NT2/D1 (cell line): ENCODE data around the gene PNRC2.

ENCODE experiments used
- SUZ12 ChIP-seq: IDR thresholded peaks from 2 replicates; pipeline ENCODE4 v1.6.1; 2011; ENCODE audit not compliant: insufficient read length, insufficient read depth; ENCODE audit errors: extremely low read depth
- YY1 ChIP-seq: IDR thresholded peaks from 2 replicates; pipeline ENCODE4 v1.6.1; 2011; ENCODE audit not compliant: insufficient read length, insufficient read depth
- ZNF274 ChIP-seq: IDR thresholded peaks from 2 replicates; pipeline ENCODE4 v1.6.1; 2011; ENCODE audit warnings: mild to moderate bottlenecking, low read depth, low read length

DNA sequence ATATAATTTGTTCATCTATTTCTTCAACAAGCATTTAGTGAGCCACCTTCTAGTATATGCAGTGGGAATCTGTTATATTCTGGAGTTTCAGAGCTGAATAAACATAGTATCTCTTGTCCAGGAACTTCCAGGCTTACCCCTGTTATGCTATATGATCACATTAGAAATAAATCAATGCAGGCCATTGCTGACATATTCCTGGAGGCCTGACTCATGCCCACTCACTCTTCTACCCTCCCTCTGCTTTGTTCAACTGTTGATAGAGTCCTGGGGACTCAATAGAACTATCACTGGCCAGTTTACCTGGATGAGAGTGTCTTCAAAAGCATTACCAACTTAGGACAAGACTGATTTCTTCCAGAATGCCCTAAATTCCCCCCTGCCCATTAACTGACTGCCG lies 49.8 kb downstream of the PNRC2 start:
- TF ChIP-seq SUZ12, result no peak
- TF ChIP-seq YY1, result no peak
- no peak for TF ChIP-seq ZNF274
